Measurements from ENCODE around the gene TRIM37.
"Not testable (repeated sequence)": the region's sequence is repeated elsewhere in the genome, so short reads cannot be mapped to it uniquely, and the experiment has no call there.

Gene TRIM37

DNA sequence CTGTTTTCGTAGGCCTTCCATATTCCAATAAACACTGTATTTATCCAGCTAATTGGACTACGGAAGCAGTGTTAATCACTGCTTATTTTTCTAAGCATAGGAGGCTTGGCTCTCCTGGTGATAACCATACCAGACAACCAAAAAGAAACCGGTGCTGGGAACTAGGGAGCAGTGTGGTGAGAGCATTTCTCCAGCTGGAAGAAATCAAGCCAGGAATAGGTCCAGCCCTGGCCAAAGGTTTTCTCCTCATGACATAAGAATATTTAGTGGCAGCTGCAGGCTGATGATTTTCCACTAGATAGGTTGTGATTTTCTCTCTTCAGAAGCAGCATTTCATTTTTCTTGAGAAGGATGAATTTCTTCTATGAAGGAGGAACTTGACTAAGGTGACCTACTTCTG is 141.5 kb downstream of the TRIM37 start:
- Histone ChIP-seq H3K4me1 (ENCODE audit: control insufficient read depth in 1 of 2, insufficient read depth in 1 of 2, low read depth in 1 of 2, low read length in 1 of 2) (no peaks in the 10 kb centered on the region), H3K27me3 (no peaks in the 10 kb centered on the region), H3K9me3 (no peaks in the 10 kb centered on the region), H3K4me3 (ENCODE audit: low read depth in 1 of 2, low read length in 1 of 2) (no peak overlapping the region), H3K36me3 (no peaks in the 10 kb centered on the region), H3K27ac (no peak overlapping the region)
- TF ChIP-seq, protein P1, sequence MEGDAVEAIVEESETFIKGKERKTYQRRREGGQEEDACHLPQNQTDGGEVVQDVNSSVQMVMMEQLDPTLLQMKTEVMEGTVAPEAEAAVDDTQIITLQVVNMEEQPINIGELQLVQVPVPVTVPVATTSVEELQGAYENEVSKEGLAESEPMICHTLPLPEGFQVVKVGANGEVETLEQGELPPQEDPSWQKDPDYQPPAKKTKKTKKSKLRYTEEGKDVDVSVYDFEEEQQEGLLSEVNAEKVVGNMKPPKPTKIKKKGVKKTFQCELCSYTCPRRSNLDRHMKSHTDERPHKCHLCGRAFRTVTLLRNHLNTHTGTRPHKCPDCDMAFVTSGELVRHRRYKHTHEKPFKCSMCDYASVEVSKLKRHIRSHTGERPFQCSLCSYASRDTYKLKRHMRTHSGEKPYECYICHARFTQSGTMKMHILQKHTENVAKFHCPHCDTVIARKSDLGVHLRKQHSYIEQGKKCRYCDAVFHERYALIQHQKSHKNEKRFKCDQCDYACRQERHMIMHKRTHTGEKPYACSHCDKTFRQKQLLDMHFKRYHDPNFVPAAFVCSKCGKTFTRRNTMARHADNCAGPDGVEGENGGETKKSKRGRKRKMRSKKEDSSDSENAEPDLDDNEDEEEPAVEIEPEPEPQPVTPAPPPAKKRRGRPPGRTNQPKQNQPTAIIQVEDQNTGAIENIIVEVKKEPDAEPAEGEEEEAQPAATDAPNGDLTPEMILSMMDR (IDR thresholded peaks at IDR 0.05) = no peak

DNA sequence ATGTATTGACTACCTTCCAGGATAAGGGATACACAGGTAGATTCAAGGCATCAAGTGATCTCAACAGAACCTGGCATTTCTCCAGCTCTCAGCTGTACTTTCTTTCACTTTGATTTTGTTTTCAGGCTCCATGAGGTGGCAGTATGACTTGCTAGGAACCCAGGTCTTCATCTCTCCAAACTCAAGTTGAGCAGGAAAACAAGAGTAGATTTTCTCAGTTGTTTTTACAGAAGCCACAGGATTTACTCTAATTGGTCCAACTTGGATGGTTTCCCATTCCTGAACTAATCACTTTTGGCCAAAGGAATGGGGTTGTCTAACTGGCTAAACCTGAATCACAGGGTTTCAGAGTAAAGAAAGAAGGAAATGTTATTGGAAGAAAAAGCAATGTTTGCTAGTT is 146.6 kb downstream of the TRIM37 start:
- Histone ChIP-seq H3K27ac (no peak overlapping the region), H3K27me3 (no peaks in the 10 kb centered on the region), H3K36me3 (no peaks in the 10 kb centered on the region), H3K4me1 (ENCODE audit: control insufficient read depth in 1 of 2, insufficient read depth in 1 of 2, low read depth in 1 of 2, low read length in 1 of 2) (no peaks in the 10 kb centered on the region), H3K4me3 (ENCODE audit: low read depth in 1 of 2, low read length in 1 of 2) (no peak overlapping the region), H3K9me3 (no peaks in the 10 kb centered on the region)
- TF ChIP-seq, protein P1 (IDR thresholded peaks at IDR 0.05) = no peak

DNA sequence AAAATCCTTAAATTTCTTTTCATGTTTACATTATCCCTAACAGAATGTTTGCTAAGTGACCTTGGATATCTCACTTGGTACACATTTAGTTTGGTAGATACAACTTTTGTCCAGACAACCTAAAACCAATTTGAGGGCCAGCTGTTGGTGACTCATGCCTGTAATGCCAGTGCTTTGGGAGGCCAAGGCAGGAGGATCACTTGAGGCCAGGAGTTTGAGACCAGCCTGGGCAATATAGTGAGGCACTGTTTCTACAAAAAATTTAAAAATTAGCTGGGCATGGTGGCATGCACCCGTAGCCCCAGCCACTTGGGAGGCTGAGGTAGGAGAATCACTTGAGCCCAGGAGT is 149.0 kb downstream of the TRIM37 start:
- H3K27me3 ChIP-seq; H3K4me3 ChIP-seq (ENCODE audit: low read depth in 1 of 2, low read length in 1 of 2); H3K4me1 ChIP-seq (ENCODE audit: control insufficient read depth in 1 of 2, insufficient read depth in 1 of 2, low read depth in 1 of 2, low read length in 1 of 2); H3K9me3 ChIP-seq; H3K27ac ChIP-seq; H3K36me3 ChIP-seq: not testable (repeated sequence)

DNA sequence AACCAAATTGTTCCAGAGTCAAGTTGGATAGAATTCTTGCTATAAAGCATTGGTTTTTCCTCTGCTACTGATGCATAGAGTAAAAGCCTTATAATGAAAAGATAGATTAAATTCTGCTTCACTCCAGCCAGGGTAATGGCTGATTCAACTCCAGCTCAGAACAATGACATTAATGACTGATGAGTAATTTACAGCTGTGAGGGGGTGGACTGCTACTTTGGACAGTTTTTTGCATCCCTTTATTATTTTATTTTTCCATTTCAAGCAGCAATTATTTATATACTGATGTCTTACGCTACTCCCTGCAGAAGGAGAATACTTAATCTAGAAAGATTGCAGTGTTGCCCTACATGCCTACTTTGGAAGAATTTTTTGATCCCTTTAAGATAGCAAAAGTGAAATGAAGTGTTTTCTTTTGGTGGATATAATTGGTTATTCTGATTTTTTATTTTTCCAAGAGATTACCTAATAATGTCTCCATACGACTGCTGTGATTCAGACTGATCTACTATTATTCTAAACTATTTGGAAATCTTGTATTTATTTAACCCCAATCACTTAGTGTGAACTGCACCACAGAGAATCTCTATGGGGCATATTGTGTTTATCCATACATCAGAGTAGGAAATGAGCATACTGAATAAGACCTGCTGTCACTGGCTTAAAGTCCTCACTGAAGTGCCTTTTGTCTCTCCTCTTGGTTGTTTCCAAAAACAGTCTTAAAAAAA is 149.5 kb downstream of the TRIM37 start:
- Histone ChIP-seq H3K4me3 (ENCODE audit: low read depth in 1 of 2, low read length in 1 of 2) (no peak overlapping the region), H3K27me3 (no peaks in the 10 kb centered on the region), H3K4me1 (ENCODE audit: control insufficient read depth in 1 of 2, insufficient read depth in 1 of 2, low read depth in 1 of 2, low read length in 1 of 2) (no peaks in the 10 kb centered on the region), H3K9me3 (no peaks in the 10 kb centered on the region), H3K36me3 (no peaks in the 10 kb centered on the region), H3K27ac (no peak overlapping the region)
- TF ChIP-seq, protein P1 (IDR thresholded peaks at IDR 0.05) = no peak

DNA sequence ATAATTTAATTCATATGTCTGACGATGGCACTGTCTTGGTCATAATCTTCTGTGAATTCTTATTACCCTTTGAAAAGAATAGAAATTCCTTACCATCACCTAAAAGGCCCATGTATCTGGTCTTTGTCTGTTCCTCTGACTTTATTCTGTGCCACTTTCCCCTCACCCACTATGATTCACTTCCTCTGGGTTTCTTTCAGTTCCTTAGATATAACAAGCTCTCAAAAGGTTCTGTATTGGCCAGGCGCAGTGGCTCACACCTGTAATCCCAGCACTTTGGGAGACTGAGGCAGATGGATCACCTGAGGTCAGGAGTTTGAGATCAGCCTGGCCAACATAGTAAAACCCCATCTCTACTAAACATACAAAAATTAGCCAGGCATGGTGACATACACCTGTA is 152.3 kb downstream of the TRIM37 start:
- H3K27me3 ChIP-seq; H3K36me3 ChIP-seq; H3K27ac ChIP-seq; H3K4me3 ChIP-seq (ENCODE audit: low read depth in 1 of 2, low read length in 1 of 2); H3K4me1 ChIP-seq (ENCODE audit: control insufficient read depth in 1 of 2, insufficient read depth in 1 of 2, low read depth in 1 of 2, low read length in 1 of 2): not testable (repeated sequence)
- peaks cover 12% of the 10 kb centered on the region for H3K9me3 ChIP-seq

DNA sequence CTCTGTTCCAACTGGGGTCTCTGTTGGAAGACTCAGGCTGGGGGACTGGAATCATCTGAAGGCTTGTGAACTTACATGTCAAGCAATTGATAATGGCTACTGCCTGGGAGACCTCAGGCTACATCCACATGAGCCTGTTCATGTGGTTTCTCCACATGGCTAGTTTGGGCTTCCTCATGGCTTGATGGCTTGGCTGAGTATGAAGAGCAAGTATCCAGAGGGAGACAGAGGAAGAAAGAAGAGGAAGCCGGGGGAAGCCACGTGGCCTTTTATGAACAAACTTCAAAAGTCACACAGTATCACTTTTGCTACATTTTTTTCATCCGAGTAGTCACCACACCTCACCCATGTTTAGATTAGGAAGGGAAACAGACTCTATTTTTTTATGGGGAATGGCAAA is 158.9 kb downstream of the TRIM37 start:
- H3K4me3 ChIP-seq (ENCODE audit: low read depth in 1 of 2, low read length in 1 of 2) = no peak overlapping the region
- H3K27ac ChIP-seq = peak overlapping the region; percentile 42
- no peaks in the 10 kb centered on the region for H3K36me3 ChIP-seq
- TF ChIP-seq, protein P1 (IDR thresholded peaks at IDR 0.05) = no peak
- peaks cover 12% of the 10 kb centered on the region for H3K9me3 ChIP-seq
- no peaks in the 10 kb centered on the region for H3K27me3 ChIP-seq
- H3K4me1 ChIP-seq (ENCODE audit: control insufficient read depth in 1 of 2, insufficient read depth in 1 of 2, low read depth in 1 of 2, low read length in 1 of 2) = peaks cover 24 to 37% of the 10 kb centered on the region in 2 experiments
